ENCODE measurements around the gene ATCAY.
"Not testable (repeated sequence)": the region's sequence is repeated elsewhere in the genome, so short reads cannot be mapped to it uniquely, and the experiment has no call there.

Gene ATCAY

DNA sequence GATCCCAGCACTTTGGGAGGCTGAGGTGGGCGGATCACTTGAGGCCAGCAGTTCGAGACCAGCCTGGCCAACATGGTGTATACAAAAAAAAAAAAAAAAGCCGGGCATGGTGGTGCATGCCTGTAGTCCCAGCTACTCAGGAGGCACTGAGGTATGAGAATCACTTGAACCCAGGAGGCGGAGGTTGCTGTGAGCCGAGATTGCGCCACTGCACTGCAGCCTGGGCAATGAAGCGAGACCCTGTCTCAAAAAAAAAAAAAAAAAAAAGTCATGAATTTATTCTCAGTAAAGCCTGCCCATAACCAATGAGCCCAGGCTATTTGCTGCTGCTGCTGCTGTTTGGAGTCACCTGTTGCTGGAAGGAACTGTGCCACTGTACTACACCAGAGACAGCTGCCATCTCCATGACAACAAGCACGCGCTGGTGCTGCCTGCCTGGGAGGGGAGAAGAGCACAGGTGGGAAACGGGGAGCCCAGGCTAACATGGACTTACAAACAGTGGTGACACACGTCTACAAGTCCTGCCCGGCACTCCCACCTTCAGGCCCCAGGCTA, 23.0 kb upstream of the ATCAY start:
- no peak for DNase-seq (ENCODE audit: low read depth)

DNA sequence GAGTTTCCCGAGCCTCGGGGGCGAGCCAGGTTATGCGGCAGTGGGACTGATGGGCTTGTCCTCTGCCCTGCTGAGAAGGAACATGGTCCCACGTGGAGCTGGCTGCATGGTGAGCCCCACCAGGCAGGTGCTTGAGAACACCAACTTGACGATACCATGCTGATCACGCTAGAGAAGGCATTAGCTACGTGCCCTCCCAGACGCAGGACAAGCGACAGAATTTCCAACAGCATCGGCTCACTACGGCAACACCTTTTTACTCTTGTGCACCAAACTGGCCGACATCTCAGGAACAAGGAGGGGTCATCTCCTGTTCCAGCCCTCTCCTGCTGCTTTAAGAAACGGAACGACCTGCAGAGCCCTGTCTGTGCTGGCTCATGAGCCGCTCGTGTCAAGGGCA, 20.0 kb upstream of the ATCAY start:
- no peak for DNase-seq (ENCODE audit: low read depth)

DNA sequence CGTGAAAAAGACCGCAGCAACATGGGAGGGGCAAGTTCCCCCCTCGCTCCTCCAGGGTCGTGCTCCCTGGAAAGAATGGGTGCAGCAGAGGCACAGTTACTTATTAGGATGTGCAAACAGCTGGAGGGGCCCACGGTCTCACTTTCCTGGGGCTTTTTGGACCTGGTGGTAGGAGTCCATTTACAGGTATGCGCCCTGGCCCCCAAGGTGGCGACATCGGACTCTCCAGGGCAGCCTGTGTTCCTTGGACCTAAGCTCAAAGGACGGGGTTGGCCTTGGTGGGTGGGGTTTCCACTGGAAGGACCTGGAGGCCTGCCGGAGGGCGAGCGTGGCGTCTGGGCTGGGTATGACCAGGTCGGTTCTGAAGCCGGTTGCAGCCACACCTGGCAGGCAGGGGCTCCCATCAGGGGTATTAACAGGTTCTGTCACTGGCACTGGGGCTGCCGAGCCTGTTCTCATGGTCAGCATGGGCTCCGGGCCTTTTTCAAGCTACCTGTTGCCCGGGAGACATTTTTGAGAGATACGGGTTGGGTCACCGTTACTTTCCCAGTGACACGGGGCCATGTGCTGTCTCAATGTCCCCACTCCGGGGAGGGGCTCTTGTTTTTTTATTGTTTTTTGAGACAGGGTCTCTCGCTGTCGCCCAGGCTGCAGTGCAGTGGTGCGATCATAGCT, 17.5 kb upstream of the ATCAY start:
- no peak for DNase-seq (ENCODE audit: low read depth)

DNA sequence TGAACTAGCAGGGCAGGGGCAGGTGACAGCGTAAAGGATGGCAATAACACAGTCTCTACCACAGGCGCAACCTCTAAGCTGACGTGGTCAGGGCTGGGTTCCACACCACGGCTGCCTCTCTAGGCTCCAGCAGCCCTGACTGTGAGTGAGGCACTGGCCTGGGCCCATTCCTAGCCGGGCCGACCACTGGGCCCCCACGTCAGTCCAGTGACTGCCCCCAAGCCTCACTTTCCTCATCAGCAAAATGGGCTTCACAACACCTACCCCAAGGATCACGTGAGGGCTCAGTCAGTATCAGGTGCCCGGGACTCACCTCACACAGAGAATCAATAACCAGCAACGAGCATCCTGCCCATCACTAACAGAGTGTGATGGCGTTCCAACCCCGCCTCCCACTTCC, 16.8 kb upstream of the ATCAY start:
- no peak for DNase-seq (ENCODE audit: low read depth)

DNA sequence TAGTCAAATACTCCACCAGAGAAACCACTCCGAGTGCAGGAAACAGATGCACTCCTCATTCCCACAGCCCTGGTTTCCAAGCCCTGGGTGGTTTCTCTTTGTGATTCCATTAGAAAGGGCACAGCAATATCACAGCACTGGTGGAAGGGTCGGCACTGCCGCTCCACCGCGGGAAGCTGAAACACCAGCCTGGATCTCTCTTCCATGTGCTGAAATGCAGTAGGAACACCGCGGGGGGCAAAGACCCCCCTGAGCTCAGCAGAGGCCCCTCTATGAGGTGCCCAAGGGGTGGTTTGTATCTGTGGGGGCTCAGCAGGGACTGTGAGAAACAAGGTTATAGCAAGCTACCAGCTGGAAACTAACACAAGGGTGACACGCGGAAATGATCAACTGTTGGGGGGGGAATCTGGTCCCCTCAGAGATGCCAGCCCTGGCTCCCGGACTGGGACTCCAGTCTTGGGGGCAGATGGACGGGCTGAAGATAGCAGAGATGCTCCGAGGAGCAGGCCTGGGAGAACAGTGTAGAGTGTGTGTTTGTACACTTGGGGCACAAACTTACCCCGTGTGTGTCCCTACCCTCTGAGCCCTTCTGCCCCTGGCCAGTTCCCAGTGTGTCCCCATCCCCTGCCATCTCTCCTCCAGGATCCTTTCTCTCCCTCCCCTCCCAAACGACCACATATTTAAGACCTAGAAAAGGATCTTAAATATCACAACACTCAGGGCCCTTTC, 13.4 kb upstream of the ATCAY start:
- DNase-seq (ENCODE audit: low read depth) = no peak

DNA sequence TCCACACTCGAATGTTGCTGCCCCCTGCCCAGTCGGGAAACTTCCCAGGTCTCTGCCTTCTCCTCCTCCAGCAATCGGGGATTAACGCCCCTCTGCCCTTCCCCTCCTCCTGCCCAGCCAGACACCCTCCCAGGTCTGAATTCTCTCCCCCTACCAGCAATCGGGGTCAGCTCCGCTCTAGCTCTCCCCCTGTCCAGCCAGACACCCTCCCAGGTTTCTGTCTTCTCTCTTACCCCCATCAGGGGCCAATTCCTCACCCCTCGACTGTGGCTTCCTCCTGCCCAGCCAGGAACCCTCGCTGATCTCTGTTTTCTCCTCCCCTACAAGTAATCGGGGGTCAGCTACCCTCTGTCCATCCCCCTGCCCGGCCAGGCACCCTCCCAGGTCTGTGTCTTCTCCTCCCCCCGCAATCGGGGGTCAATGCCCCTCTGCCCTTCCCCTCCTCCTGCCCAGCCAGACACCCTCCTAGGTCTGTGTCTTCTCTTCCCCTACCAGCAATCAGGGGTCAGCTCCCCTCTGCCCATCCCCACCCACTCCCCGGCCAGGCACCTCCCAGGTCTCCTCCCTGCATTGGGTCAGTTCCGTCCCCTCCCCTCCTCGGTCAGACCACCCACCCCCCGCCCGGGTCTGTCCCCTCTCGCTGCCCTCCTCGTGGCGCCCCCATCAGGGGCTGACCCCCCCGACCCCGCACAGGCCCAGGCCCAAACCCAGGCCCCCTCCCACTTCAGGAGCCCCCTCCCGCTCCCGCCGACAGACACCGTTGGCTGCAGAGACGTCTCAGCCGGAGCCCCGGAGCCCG, 12.3 kb upstream of the ATCAY start:
- DNase-seq (ENCODE audit: low read depth) = no peak

DNA sequence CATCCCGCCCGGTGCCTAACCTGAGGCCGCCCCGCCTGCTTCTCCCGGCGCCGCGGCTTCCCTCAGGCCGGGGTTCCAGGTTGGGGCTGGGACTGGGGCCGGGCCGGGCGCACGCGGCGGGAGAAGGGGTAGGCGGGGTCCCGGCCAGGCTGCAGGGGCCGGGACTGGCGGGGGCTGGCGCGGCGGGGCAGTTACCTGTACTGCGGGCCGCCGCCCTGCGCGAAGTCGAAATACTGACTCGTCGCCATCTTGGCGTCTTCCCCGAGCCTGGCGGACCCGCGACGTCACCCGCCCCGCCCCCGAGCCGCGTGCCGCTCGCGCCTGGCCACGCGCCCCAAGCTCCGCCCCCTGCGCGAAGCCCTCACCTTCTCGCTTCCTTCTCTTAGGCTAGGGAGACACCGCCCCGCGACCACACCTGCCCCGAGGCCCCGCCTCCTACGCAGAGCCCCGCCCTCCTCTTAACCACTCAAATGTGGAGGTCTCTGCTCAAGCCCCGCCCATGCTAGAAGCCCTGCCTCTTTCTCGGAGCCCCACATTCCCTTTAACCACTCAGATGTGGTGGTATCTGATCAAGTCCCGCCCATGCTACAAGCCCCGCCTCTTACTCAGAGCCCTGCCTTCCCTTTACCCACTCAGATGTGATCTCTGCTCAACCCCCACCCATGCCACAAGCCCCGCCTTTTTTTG, 11.6 kb upstream of the ATCAY start, which contains the start of gene ZFR2:
Gene ZFR2 (minus strand): TSS at position 269 of the 687 bp plus-strand sequence. CDS start 21 bp downstream, at position 248.
- no peak for DNase-seq (ENCODE audit: low read depth)

DNA sequence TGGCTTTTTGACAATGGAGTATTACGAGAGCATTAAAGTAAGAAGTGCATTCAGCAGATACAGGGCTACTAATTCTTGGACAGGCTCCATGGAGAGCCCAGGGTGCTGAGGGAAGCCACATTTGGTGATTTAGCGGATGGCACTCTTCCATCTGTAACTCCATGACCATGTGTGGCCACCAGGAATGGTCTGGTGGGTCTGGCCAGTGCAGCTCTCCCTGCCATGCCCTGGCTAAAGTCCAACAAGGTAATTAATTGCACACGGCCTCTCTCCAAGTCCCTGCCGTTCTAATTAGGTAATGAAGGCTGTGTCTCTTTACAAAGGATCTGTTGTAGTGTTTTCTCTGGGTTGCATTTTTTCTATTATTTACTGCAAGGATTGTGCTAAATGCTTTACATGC, 7.3 kb upstream of the ATCAY start:
- no peak for DNase-seq (ENCODE audit: low read depth)

DNA sequence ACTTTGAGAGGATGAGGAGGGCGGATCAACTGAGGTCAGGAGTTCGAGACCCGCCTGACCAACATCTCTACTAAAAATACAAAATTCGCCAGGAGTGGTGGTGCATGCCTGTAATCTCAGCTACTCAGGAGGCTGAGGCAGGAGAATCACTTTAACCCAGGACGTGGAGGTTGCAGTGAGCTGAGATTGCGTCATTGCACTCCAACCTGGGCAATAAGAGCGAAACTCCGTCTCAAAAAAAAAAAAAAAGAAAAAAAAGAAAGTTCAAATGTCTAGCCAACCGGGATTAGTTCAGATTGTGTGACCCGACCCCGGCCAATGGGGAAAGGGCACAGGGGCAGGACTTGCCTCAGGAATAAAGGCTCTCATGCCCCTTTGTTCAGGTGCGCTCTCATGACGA, 5.8 kb upstream of the ATCAY start:
- DNase-seq (ENCODE audit: low read depth) = not testable (repeated sequence)

DNA sequence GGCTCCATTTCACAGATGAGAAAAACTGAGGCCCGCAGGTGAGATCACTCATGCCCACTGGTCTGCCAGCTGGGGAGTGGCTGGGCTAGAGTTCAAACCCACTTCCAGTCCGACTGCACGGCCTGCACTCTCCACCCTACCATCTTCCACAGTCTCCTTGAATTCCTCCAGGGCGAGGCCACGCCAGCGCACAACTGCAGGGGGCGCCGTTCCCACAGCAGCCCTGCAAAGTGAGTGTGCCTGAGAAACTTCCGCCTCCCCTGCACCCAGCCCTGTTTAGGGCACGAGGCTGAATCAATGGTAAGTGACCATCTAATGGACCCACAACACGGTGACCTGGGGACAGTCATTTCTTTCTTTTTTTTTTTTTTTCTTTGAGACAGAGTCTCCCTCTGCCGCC, 829 bp upstream of the ATCAY start:
- no peak for DNase-seq (ENCODE audit: low read depth)

DNA sequence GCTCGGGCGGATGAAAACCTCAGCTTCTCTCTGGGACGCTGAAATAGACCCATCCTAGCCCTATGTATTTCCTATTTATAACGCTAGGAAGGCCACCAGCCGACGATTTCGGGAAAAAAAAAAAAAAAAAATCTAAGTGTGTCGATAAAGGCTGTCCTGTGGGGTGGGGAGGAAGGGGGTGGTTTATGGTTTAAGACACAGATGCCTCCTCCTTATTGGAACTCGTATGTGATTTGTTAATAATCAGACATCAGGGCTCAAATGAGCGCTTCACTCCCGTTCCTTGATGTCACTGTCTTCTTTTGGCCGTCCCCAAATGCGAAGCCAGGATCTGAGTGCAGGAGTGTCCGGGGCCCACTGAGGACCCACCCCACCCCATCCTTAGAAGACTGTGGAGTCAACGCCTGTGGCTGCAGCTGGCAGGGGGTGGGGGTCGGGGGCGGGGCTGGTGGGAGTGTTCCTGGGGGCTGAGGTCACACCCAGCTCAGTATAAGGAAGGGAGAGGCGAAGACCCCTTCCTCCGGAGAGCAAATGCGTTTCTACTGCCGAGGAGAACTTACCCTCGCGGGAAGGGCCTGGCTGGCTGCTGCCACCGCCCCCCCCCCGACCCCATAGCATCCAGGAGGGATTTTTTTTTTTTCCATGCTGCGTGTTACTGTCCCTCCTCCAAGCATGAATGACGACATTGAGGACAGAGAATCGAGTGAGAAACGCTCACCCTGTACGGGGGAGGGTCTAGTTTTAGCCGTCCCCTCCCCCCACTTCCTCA, 971 bp downstream of the ATCAY start:
- DNase-seq (ENCODE audit: low read depth) = no peak

DNA sequence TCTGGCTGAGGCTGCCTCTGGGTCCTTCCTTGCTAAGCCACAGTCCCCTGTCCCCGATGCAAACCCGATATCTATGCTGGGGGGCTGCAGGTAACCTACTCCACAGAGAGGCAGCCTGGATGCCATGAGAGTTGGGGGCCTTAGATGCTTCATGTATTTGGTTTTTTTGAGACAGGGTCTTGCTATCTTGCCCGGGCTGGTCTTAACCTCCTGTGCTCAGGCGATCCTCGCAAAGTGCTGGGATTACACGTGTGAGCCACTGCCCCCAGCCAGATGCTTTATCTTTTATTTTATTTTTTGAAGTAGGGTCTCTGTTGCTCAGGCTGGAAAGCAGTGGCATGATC, 1.5 kb downstream of the ATCAY start:
- DNase-seq (ENCODE audit: low read depth) = no peak

DNA sequence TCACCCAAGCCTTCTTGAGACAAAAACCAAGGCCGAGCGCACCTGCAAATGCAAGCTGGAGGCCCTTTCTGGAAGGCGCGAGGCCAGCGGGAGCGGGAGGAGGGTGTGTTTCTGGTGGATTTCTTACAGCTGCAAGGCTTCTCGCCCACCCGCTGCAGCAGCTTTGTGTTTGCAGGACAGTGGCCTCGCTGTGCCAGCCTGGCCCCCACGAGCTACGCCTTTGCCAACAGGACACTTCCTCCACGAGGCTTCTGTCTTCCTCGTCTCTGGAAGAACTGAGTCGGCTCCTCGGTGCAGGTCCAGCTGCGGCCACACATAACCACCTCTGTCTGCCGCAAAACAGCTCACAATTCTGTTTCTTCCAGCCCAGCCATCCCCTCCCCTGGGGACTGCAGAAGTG, 10.1 kb downstream of the ATCAY start:
- DNase-seq (ENCODE audit: low read depth) = no peak

DNA sequence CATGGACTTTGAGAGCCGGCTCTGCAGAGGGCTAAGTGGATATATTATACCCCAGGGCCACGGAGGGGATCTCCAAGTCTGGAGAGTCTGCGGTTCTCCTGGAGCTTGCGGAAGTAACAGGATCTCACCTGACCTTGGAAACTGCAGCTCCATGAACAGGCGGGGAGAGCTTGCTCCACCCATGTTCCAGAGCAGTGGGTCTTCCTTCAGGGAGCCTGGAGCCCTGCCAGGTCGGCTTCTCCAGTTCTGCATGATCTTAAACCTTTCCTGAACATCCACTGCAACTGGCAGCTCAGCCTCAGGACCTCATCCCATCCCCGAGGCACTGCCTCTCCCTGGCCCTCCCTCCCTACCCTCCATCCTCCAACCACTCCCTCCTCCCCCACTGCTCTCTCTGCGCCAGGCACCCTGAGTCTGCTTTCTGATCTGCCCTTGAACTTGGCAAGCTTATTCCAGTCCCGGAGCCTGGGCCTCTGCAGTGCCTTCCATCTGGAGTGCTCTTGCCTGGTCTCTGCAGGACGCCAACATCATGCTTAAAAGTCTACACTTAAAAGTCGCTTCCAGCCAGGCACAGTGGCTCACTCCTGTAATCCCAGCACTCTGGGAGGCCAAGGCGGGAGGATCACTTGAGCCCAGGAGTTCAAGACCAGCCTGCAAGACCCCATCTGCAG, 13.2 kb downstream of the ATCAY start:
- no peak for DNase-seq (ENCODE audit: low read depth)

DNA sequence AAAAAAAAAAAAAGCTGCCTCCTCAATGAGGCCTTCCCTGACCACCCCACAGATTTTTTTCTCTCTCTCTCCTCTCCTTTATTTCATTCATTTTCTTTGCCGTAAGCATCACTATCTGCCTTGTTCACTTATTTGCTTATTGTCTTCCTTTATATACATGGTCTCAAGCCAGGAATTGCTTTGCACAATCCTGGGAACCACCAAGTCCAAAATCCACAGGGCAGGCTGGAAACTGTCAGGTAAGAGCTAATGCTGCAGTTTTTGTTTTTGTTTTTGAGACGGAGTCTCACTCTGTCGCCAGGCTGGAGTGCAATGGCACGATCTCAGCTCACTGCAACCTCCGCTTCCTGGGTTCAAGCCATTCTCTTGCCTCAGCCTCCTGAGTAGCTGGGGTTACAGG, 14.5 kb downstream of the ATCAY start:
- not testable (repeated sequence) for DNase-seq (ENCODE audit: low read depth)

DNA sequence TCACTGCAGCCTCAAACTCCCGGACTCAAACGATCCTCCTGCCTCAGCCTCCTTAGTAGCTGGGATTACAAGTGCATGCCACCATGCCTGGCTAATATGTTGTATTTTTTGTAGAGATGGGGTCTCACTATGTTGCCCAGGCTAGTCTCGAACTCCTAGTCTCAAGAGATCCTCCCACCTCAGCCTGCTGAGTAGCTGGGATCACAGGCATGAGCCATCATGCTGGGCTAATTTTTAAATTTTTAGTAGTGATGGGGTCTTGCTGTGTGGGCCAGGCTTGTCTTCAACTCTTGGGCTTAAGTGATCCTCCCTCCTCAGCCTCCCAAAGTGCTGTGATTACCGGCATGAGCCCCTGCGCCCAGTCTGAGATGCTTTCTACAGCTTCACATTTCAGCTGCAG, 15.3 kb downstream of the ATCAY start:
- no peak for DNase-seq (ENCODE audit: low read depth)

DNA sequence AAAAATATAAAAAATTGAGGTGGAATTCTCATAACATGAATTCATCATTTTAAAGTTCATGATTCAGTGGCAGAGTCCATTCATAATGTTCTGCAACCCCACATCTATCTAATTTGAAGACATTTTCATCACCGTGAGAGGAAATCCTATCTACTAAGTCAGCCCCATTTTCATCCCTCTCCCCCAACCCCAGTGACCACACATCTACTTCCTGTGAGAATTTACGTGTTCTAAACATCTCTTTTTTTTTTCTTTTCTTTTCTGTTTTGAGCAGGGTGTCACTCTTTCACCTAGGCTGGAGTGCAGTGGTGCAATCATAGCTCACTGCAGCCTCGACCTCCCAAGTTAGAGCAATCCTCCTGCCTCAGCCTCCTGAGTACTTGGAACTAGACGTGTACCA, 17.5 kb downstream of the ATCAY start:
- no peak for DNase-seq (ENCODE audit: low read depth)

DNA sequence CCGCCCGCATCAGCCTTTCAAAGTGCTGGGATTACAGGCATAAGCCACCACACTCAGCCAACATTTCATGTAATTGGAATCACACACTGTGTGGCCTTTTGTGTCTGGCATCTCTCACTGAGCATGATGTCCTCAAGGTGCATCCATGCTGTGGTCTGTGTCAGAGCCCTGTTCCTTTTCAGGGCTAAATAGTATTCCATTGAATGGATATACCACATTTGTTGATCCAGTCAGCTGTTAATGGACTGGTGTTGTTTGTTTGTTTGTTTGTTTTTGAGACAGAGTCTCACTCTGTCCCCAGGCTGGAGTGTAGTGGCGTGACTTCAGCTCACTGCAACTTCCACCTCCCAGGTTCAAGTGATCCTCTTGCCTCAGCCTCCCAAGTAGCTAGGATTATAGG, 17.9 kb downstream of the ATCAY start:
- no peak for DNase-seq (ENCODE audit: low read depth)

DNA sequence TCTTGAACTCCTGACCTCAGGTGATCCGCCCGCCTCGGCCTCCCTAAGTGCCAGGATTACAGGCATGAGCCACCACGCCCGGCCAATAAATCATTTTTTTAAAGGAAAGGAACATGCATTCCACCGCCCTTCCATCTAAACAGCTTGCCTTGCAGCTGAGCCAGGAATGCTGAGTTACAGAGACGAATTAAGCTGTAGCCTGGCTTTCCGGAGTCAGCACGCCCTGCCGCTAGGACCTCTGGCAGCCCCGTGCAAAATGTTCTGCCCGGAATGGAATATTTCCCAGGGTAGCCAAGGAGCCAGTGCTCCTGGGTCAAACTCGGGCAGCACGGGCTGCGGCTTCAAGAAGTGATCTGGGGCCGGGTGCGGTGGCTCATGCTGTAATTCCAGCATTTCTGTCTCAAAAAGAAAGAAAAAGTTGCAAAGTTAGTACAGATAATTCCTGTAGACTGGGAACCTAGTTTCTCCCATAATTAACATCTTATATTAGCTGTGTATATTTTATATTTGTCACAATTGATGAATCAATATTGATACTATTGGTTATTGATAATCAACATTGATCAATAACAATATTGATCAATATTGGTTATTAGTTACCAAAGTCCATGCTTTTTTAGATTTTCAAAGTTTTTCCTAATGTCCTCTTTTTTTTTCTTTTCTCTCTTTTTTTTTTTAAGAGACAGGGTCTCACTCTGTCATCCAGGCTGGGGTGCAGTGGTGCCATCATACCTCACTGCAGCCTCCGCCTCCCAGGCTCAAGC, 19.2 kb downstream of the ATCAY start:
- DNase-seq (ENCODE audit: low read depth) = no peak

DNA sequence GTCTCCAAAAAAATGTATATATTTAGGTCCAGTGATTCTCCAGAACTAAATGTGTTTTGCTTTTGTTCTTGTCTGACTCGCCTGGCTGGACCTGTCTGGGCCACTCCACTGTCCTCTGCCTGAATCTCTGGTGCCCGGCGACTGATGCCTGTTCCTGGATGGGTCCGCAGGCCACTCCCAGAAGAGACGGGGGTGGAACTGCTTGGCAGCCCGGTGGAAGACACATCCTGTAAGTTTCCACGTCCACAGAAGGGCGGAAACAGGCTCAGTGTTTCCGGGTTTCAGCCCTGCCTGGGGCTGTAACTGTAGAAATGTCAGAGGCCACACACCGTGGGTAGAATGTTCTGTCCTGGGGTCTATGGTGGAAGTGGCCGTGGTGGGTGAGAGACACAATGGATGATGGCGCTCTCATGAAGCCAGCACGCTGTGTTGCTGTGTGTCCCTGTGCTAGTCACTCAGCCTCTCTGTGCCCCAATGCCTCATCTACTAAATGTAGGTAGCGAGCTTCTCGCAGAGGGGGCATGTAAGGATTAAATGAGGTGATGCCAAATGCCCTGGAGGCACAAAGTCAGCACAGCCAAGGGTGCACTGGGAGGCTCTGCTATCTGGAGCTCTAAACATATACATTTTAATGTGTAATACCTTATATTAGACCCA, 22.0 kb downstream of the ATCAY start:
- no peak for DNase-seq (ENCODE audit: low read depth)
